ENCODE data around the gene LRRN1.
"Not testable (repeated sequence)": the region's sequence is repeated elsewhere in the genome, so short reads cannot be mapped to it uniquely, and the experiment has no call there.

LRRN1 gene

DNA sequence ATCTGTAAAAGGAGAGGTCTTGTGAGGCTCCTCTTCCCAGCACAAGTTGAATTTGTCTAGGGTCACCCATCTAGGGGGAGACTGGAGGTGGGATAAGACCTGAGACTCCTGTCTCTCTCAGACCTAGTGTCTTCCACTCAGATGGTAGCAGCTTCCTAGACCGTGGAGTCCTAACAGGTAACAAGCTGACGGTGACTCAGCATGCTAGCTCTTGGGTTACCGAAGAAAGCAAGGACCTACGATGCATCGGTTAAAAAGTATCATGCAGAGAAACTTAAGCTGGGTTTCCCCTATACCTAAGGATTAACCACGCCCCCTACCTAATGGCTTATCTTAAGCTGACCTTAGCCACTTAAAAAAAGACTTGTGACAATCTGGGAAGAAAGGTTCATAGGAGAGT, 7.6 kb downstream of the LRRN1 start:
- no peak for DNase-seq (ENCODE audit: low read depth in 2 of 3, low spot score in 1 of 3)

DNA sequence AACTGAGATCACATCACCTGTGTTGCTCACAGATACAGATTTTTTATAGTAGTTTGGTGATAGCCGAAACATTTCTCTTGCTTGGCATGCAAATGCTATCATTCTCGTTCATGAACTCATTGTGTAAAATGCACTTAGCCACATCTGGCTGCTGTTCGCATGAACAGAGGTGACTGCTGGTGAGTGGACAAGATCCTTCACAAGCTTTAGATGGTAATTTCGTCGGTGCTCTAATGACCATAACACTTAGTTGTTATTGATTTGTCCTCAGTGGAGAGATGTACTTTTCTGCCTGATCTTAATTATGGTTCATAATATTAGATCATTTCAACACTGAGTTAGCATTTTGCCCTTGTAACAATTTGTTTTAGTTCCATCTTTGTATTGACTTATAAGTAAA, 13.8 kb downstream of the LRRN1 start:
- DNase-seq (ENCODE audit: low read depth in 2 of 3, low spot score in 1 of 3): no peak

DNA sequence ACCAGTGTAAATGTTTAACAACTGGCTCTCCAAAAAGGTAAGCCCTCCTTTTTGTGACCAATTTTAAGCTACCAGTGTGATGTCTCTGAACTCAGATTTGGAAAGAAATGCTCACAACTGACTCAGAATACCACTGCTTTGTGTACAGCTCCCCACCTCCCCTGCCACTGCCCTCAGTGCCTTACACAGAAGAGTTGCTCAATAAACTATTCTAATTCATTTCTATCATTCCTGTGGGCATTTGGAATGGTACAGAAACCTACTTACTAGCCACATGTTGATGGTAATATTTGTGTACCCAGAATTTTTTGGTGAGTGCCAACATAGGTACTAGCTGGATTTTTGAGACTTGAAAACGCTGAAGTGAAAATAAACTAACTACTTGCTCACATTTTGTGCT, 16.0 kb downstream of the LRRN1 start:
- no peak for DNase-seq (ENCODE audit: low read depth in 2 of 3, low spot score in 1 of 3)

DNA sequence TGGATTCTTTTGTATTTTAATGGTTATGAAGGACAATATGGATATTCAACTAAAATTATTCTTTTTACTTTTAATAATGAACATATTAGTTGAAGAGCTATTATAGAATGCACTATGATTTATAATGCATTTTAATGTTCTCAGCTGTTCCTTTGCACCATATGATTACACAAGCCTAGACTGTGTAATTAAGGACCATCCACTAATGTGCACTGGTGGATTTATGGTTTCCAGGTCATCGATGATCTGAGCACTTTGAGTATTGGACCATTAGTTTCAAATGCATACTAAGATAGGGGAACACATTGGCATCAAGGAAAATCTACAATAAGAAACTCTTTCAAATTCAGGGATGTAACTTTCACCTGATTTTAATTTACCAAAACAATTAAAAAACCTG, 16.8 kb downstream of the LRRN1 start:
- no peak for DNase-seq (ENCODE audit: low read depth in 2 of 3, low spot score in 1 of 3)

DNA sequence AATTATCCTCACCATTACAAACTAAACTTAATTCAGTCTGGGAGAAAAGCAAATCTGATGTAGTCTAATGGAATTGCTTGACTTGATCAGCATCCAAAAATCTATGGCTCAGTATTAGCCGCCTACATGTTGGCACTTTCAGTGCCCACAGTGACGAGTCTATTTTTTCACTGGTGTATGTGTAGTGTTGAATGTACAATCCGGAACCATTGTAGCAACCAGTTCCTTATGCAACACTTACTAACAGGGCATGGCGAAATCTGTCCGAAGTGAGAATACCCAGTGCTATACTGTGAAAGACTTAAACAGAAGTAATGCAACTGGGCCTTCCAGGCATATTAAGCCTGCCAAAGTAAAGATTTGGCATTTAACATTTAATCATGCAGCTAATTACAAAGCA, 18.6 kb downstream of the LRRN1 start:
- DNase-seq (ENCODE audit: low read depth in 2 of 3, low spot score in 1 of 3): no peak

DNA sequence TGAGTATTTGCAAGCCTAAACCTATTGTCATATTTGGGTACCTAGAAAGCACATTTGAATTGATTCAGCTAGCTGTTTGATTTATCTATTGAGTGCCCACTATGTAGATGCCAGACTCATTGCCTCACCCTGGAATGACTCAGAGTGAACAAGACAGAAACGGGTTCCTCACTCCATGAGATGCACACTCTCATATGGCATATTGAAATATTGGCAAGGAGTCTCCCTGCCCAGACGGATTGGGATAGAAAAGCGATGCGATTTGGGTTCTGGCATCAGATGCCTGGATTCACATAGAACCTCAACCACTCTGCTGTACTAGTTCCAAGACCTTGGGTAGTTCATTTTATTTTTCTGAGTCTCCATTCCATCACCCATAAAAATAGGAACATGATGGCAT, 22.5 kb downstream of the LRRN1 start:
- no peak for DNase-seq (ENCODE audit: low read depth in 2 of 3, low spot score in 1 of 3)

DNA sequence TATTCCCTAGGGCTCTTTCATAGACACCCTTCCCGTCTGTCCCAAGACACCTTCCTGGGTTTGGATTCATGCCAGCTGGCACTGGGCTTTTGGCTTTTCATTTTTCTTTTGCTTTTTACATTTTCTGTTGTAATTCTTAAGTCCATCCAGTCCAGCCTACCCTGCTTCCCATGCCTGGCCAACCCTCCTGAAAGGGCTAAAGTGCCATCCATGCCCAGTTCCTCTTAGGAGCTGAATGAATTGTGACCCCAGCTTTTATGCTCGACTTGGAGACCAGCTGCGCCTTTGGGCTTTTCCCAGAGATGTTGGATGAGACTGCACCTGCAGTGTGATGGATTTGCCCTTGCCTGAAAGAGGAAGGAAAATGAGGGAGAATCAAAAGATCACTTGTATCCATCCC, 25.8 kb downstream of the LRRN1 start:
- DNase-seq (ENCODE audit: low read depth in 2 of 3, low spot score in 1 of 3): no peak

DNA sequence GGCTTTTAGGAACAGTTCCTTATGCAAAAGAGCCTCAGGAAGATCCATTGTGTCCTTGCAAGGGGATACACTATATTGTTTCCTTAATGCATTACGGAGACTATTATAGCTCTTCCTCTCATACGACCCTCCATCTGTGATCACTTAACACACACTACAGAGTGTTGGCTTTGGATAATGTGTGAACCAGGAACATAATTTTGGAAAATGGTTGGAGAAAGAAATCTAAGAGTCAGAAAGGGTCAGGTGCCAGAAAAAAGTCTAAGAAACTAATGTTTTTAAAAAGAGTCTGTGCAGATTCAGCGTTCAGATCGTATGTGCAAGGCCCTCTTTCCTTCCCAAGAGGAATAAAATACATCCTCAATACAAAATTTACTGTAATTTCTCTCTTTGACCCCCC, 27.3 kb downstream of the LRRN1 start:
- no peak for DNase-seq (ENCODE audit: low read depth in 2 of 3, low spot score in 1 of 3)

DNA sequence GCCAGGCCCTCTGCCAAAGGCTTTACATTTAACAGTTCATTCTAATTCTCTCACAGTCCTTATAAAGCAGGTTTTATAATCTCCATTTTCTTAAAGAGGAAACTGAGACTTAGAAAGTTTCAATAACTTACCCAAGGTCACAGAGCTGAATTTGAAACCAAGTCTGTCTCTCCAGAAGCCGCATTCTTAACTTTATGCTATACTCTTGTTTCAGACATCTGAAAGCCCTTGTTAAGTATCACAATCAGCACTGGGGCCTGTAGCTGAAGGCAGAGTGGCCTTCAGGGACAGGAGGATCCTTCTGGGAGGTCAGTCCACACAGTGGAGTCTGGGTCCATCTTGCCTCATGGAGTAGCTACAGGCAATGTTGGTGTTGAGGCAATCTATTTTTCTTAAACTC, 27.9 kb downstream of the LRRN1 start:
- no peak for DNase-seq (ENCODE audit: low read depth in 2 of 3, low spot score in 1 of 3)

DNA sequence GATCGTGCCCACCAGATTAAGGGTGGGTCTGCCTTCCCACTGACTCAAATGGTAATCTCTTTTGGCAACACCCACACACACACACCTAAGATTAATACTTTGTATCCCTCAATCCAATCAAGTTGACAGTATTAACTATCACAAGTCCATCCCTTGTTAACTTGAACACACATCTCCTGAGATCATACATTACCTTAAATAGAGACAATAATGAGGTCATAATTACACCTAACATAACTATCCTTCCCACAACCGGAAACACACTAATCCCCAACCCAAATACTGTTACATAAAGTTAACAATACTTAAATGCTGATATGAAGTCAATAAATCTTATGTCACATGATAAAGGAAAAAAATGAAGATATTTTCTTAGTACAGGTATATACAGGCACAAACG, 29.2 kb downstream of the LRRN1 start:
- DNase-seq (ENCODE audit: low read depth in 2 of 3, low spot score in 1 of 3): not testable (repeated sequence)

DNA sequence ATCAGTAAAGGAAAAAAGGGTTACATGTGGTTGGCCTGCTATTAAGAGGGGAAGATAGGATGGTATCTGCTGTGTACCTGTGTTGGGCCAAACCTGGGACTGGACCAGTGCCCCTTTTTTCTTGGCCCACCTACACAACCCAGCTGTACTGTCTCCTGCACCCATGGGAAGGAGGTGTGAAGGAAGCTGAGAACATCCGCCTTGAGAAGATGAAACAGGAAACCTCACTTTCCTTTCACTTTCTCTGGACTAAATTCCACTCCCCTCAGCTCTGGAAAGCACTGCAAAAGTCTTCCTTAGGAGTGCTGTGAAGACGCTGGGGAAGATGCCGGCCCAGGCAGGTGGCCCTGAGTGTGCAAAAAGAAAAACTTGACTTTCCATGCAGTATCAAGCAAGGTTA, 37.6 kb downstream of the LRRN1 start:
- DNase-seq (ENCODE audit: low read depth in 2 of 3, low spot score in 1 of 3): no peak

DNA sequence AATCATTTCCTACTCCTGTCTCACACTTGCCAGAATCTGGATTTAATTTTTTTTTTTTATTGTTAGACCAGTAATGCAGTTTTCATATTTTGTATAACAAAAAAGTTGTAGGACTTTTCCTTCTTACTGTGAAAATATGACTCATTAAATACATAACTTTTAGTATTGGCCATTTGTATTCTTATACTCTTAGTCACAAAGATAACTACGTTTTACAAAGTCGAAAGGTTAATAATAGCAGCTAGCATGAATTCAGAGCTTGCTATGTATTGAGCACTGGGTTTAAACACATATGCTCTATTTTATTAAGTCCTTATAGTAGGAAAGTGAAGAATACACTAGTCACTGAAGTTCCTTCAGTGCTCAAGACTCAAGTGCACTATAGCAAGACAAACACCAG, 43.1 kb downstream of the LRRN1 start:
- no peak for DNase-seq (ENCODE audit: low read depth in 2 of 3, low spot score in 1 of 3)

DNA sequence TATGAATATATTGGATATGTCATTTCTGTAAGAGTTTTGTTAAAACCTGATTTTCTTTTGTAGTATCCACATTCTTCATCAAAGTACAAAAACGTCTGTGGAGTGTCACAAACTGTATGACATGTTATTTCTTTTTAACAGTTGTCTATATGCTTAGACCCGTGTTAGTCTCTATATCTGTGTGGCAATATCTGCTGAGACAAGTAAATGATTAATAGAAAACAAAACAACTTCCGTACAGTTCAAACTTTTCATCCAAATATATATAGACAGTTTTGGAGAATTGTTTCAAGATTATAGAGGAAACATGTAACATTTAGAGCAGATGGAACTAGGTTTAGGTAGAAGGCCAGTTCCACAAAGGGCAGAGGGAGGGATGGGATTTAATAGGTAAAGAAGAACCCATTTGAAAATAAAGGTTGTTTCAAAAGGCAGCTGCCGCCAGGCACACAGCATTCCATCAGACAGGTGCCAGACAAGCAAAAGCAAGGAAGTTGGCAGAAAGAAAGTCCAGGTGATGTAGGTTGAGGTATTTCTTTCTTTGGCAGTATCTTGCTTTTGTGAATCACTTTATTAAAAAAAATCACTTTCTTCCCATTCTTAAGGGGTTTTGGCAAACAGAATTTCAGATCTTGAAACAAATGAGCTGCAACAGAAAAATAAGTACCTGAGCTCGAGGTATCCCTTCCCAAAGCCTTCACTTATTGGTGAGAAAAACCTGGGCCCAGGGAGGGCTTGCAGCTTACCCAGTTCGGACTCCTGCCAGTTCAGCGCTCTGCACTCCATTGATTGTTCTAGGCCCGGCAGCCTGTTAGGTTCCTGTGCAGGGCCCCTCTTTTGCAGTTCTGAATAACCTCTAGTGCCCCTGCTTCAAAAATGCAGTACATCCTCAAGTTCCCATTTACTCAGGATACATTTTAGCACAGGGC, 49.0 kb downstream of the LRRN1 start:
- no peak for DNase-seq (ENCODE audit: low read depth in 2 of 3, low spot score in 1 of 3)

DNA sequence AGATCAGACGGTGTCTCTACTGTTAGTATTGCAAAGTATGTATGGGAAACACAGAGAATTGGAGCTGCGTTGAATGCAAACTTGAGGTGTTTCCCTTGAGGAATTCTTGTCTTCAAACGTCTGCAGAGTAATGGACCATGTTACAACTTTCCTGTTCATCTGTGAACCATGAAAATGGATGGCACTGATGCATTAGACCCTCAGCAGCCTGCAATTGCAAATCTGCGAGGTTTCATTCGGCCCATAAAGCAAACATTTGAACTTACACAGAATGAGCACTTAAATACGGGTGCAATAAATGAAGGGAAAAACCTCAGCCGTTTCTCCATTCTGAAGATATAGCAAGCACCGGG, 49.7 kb downstream of the LRRN1 start:
- DNase-seq (ENCODE audit: low read depth in 2 of 3, low spot score in 1 of 3): no peak

DNA sequence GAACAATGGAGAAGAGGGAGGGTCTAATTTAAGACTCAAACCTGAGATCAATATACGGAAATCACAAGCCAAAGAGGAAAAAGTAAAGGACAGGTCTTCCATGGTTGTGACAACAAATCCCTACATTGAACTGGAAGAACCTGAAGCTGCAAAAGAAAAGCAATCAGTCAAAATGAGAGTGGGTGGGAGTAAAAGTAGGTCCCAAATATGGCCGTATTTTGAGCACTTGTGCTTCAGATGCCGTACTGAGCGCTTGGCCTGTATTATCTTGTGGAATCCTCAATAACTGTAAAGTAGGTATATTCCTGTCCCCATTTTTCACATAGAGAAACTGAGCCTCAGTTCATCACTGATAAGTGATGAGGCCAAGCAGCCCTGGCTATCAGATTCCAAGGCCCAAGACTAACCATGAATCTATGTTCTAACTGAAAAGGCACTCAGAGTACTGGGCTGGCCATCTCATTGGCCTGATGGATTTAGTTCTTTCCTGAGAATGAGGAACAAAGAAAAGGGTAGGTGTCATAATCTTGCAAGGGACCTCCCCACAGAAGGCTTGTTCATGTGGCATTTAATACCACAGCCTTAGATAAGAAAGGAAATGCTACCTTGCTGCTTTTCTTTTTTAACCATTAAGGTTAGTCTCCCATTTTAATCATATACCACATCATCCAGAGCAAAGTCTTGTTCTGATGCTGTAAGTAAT, 52.5 kb downstream of the LRRN1 start:
- DNase-seq (ENCODE audit: low read depth in 2 of 3, low spot score in 1 of 3): no peak

DNA sequence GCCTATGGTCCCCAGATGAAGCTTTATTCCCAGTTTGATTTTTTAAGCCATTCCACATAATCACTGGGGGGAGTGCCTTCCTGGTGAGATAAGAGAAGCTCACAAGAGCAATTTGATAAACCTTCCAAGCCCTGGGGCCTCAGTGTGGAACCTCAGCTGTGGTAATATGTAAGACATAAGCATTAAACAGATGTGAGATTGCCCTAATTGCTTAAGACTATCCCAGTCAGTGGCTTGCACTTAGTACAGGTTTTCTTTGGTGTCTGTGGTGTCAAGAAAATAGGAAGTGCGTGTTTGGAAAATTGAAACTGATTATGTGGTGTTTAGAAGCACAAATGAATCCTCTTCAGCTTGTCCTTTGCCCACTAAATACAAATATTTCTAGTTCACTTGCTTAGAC, 54.3 kb downstream of the LRRN1 start:
- no peak for DNase-seq (ENCODE audit: low read depth in 2 of 3, low spot score in 1 of 3)

DNA sequence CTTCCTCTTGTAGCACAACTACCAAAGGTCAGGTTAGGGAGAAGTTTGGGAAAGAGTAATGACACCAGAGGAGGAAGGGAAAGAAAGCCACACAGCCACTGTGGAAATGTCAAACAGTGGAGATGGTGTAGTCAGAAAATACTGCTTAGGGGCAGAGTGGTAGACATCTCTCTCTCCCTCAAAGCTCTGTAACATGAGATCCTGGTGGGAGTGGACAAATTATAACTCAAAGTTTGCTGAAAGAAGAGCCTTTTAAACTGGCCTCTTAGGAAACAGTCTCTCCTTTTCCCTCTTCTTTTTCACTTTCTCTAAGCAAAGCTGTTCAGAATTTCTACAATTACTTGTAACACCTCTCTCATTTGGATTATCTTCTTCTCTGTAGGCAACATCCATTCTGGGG, 55.8 kb downstream of the LRRN1 start:
- DNase-seq (ENCODE audit: low read depth in 2 of 3, low spot score in 1 of 3): no peak

DNA sequence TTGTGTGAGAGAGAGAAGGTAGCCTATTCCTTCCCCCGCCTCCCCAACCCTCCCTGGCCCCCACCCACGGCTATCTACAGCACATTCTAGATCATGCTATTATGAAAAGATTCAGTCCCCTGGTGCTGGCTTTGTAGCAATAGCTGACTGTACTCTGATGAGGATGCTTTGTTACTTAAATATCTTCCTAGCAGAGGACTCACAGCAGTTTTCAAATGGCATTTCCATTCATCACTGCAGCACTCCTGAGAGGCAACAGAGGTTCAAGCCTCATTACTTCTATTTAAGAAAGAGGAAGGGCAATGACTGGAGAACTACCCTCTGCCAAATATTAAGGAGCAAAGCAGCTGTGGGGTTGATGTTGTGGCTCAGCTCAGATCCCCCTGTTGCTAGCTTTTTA, 61.0 kb downstream of the LRRN1 start:
- DNase-seq (ENCODE audit: low read depth in 2 of 3, low spot score in 1 of 3): no peak

DNA sequence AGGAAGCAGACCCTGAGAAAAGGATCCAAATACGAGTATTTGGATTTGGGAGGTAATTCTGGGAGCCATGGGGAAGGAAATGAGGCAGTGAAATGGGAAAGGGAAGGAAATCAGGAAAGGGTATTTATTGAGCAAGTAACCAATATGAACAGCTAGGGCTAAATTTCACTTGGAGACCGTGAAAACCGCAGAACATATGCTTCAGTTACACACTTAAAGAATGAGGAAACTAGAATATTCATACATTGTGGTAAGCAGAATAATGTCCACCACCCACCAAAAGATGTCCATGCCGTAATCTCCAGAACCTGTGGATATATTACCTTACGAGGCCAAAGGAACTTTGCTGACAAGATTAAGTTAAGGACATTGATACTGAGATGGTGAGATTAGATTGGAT, 63.3 kb downstream of the LRRN1 start:
- no peak for DNase-seq (ENCODE audit: low read depth in 2 of 3, low spot score in 1 of 3)

DNA sequence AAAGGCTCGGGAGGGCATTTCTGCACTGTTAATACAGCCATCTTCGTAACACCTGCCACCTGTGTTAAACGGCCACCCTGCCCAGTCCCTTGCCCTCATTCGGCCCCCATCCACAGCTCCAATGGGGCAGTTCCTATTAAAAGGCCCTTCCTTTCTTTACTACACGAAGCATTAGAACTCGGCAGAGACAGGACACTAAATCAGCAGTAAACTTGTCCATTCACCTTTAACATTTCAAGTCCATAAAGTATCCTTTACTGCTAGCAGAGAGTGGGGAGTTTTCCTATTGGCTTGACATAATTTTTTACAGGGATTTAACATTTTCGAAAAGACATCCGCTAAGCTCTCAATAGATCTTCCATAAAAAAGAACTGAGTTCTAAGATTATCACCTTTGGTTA, 76.3 kb downstream of the LRRN1 start:
- DNase-seq (ENCODE audit: low read depth in 2 of 3, low spot score in 1 of 3): no peak

DNA sequence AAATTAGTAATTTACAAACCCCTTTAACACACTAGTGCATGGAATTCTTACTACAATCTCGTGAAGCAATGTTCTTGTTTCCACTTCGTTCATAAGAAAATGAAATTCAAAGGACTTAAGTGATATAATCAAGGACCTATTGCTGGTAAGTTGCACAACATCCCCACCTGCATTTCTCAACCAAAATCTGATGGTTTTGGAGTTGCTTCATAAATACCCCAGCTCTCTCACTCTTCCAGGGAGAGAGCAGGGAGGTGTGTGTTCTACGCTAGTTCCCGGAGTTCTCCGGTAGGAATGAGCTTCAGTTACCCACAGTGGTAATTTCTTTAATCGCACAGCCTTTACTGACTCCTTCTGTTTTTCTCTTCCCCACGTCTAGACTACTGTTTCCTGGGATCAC, 81.8 kb downstream of the LRRN1 start:
- DNase-seq (ENCODE audit: low read depth in 2 of 3, low spot score in 1 of 3): no peak

DNA sequence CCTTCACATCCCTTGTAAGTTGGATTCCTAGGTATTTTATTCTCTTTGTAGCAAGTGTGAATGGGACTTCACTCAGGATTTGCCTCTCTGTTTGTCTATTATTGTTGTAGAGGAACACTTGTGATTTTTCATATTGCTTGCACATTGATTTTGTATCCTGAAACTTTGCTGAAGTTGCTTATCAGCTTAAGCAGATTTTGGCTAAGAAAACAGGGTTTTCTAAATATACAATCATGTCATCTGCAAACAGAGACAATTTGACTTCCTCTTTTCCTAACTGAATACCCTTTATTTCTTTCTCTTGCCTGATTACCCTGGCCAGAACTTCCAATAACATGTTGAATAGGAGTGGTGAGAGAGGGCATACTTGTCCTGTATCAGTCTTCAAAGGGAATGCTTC, 88.1 kb downstream of the LRRN1 start:
- not testable (repeated sequence) for DNase-seq (ENCODE audit: low read depth in 2 of 3, low spot score in 1 of 3)

DNA sequence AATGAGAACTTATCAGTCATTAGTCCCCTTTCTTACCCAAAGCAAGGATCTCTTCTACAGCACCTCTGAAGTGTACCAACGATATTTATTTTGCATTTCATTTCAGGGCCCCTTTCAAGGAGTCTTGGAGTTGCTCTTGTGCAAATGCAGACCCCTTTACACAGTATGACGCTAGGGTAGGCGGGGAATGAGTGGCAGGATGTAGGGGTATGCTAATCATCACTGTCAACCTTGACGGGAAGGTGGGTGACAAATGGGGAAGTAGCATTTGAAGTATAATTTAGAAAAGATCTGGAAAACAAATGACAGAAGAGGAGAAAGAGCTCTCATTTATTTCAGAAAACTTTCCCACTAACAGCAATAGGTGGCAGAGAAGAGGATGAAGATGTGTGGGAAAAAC, 94.4 kb downstream of the LRRN1 start:
- no peak for DNase-seq (ENCODE audit: low read depth in 2 of 3, low spot score in 1 of 3)
